ENCODE data around the gene PTPRO. TPM values are rescaled to one million over a fixed set of nuclear protein-coding genes. Genes with fewer than 3 reads are reported as not detected.

PTPRO gene
- total RNA-seq, 1 donor, result under 0.01 TPM

GRCh38 chr12:15289192-15289591 is 33.1 kb upstream of the PTPRO start:
- no peak overlapping the region for H3K4me3 ChIP-seq (ENCODE audit: low read depth, low read length)
- TF ChIP-seq CTCF (IDR thresholded peaks at IDR 0.05; ENCODE audit: insufficient read depth, low read depth, low read length), result no peak
- DNase-seq (ENCODE audit: low read depth), result no peak

- DNase-seq (ENCODE audit: low read depth), result no peak
- H3K4me3 ChIP-seq (ENCODE audit: low read depth, low read length), result no peak overlapping the region
Observed at GRCh38 chr12:15293731-15294130, 28.6 kb upstream of the PTPRO start.

DNA sequence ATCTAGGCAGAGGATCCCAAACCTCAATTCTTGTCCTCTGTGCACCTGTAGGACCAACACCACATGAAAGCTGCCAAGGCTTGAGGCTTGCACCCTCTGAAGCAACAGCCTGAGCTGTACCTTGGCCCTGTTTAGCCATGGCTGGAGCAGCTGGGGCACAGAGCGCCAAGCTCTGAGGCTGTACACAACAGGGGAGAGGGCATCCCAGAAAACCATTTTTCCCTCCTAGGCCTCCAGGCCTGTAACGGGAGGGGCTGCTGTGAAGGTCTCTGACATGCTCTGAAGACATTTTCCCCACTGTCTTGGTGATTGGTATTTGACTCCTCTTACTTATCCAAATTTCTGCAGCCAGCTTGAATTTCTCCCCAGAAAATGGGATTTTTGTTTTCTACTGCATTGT is 22.4 kb upstream of the PTPRO start:
- TF ChIP-seq CTCF (IDR thresholded peaks at IDR 0.05; ENCODE audit: insufficient read depth, low read depth, low read length), result no peak
- H3K4me3 ChIP-seq (ENCODE audit: low read depth, low read length), result no peak overlapping the region
- no peak for DNase-seq (ENCODE audit: low read depth)

More at GRCh38 chr12:15293731-15294130, 28.6 kb upstream of the PTPRO start:
- no peak for TF ChIP-seq CTCF (IDR thresholded peaks at IDR 0.05; ENCODE audit: insufficient read depth, low read depth, low read length)

DNA sequence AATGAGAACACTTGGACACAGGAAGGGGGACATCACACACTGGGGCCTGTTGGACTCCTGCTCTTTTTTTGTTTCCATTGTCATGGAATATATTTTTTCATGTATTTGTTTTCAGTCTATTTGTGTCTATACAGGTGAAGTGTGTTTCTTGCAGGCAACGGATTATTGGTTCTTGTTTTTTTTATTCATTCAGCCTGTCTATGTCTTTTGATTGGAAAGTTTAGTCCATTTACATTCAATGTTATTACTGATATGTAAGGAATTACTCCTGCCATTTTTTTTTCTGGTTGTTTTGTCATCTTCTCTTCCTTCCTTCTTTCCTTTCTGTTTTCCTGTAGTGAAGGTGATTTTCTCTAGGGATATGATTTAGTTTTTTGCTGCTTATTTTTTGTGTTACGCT is 18.0 kb upstream of the PTPRO start:
- no peak overlapping the region for H3K4me3 ChIP-seq (ENCODE audit: low read depth, low read length)
- TF ChIP-seq CTCF (IDR thresholded peaks at IDR 0.05; ENCODE audit: insufficient read depth, low read depth, low read length), result no peak
- no peak for DNase-seq (ENCODE audit: low read depth)

- DNase-seq (ENCODE audit: low read depth), result no peak
- no peak overlapping the region for H3K4me3 ChIP-seq (ENCODE audit: low read depth, low read length)
- no peak for TF ChIP-seq CTCF (IDR thresholded peaks at IDR 0.05; ENCODE audit: insufficient read depth, low read depth, low read length)
Observed at GRCh38 chr12:15306605-15307004, 15.7 kb upstream of the PTPRO start.

GRCh38 chr12:15307079-15307478 is 15.2 kb upstream of the PTPRO start:
- no peak for TF ChIP-seq CTCF (IDR thresholded peaks at IDR 0.05; ENCODE audit: insufficient read depth, low read depth, low read length)
- DNase-seq (ENCODE audit: low read depth), result no peak
- no peak overlapping the region for H3K4me3 ChIP-seq (ENCODE audit: low read depth, low read length)

DNA sequence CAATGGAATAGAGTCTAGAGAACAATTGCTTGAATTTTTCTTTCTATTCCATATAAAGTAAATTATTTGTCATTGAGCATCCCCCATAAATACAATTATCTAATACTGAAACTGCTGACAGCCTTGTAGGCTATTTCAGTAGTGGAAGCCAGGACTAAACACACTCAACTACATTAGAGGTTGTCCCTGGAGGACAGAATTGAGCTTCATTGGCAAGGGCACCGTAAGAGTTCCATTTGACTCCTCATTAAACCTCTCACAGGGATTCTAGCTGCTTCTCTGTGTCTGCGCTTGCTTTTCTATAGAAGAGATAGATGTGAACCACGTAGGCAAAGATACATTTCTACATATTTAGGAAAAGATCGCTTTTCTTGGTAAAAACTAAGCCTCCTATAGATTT is 3.5 kb upstream of the PTPRO start:
- no peak overlapping the region for H3K4me3 ChIP-seq (ENCODE audit: low read depth, low read length)
- DNase-seq (ENCODE audit: low read depth), result no peak
- TF ChIP-seq CTCF (IDR thresholded peaks at IDR 0.05; ENCODE audit: insufficient read depth, low read depth, low read length), result no peak

Measured in fibroblast of villous mesenchyme (primary cell).